HK-2 (cell line): ENCODE results near the gene MRPL21.
"Not testable (repeated sequence)": the region's sequence is repeated elsewhere in the genome, so short reads cannot be mapped to it uniquely, and the experiment has no call there.

Experiments
- DNase-seq: peaks from one replicate; pipeline ENCODE4 v3.0.0-alpha.2; 2018; ENCODE audit not compliant: unreplicated experiment

Gene MRPL21

GRCh38 chr11:68911731-68912130, 8.1 kb upstream of the MRPL21 start:
- DNase-seq = no peak

- no peak for DNase-seq
Measured at GRCh38 chr11:68910965-68911364, 7.3 kb upstream of the MRPL21 start.

- no peak for DNase-seq
Measured at GRCh38 chr11:68908273-68908672, 4.6 kb upstream of the MRPL21 start.

- no peak for DNase-seq
Measured at GRCh38 chr11:68905421-68906360, 2.1 kb upstream of the MRPL21 start.

- DNase-seq = peak; percentile 51
Measured at GRCh38 chr11:68904248-68904847, 716 bp upstream of the MRPL21 start.

GRCh38 chr11:68900835-68901381, 2.7 kb downstream of the MRPL21 start:
- DNase-seq = no peak

GRCh38 chr11:68897441-68897840, 6.2 kb downstream of the MRPL21 start:
- DNase-seq = no peak

GRCh38 chr11:68896171-68896959, 7.3 kb downstream of the MRPL21 start:
- DNase-seq = no peak

- DNase-seq = no peak
Measured at GRCh38 chr11:68893282-68893681, 10.3 kb downstream of the MRPL21 start.

- no peak for DNase-seq
Measured at GRCh38 chr11:68892576-68892975, 11.1 kb downstream of the MRPL21 start.

- DNase-seq = no peak
Measured at GRCh38 chr11:68891351-68891948, 12.2 kb downstream of the MRPL21 start.

GRCh38 chr11:68890490-68891231, 13.0 kb downstream of the MRPL21 start:
- DNase-seq = no peak

GRCh38 chr11:68889948-68890446, 13.6 kb downstream of the MRPL21 start:
- no peak for DNase-seq

GRCh38 chr11:68884827-68885226, 18.8 kb downstream of the MRPL21 start:
- DNase-seq = not testable (repeated sequence)

- DNase-seq = no peak
Measured at GRCh38 chr11:68882391-68882790, 21.2 kb downstream of the MRPL21 start.

GRCh38 chr11:68881320-68881719, 22.3 kb downstream of the MRPL21 start:
- DNase-seq = no peak

- DNase-seq = no peak
Measured at GRCh38 chr11:68880851-68881250, 22.8 kb downstream of the MRPL21 start.

- no peak for DNase-seq
Measured at GRCh38 chr11:68878022-68878421, 25.6 kb downstream of the MRPL21 start.

GRCh38 chr11:68872216-68873003, 31.2 kb downstream of the MRPL21 start:
- no peak for DNase-seq

GRCh38 chr11:68870470-68870869, 33.2 kb downstream of the MRPL21 start:
- DNase-seq = no peak
